Epithelial cell of esophagus (primary cell): Measurements from ENCODE around the gene RBM26.
A peak's percentile ranks its signal among the peaks of the same experiment; 100 is the strongest.

ENCODE experiments used
- DNase-seq: peaks from one replicate; pipeline ENCODE4 v3.0.0; 2010; ENCODE audit warnings: low read depth
- H3K4me3 ChIP-seq: 2 replicates; pipeline ENCODE4 v1.5.1; 2011; ENCODE audit warnings: mild to moderate bottlenecking, low read length, control low read depth
- CTCF ChIP-seq: IDR thresholded peaks from 2 replicates; pipeline ENCODE4 v1.5.1; 2011; ENCODE audit warnings: low read depth, mild to moderate bottlenecking, low read length, control low read depth, inconsistent platforms; ENCODE audit not compliant: insufficient read depth; ENCODE audit errors: missing control alignments

The RBM26 gene, protein sequence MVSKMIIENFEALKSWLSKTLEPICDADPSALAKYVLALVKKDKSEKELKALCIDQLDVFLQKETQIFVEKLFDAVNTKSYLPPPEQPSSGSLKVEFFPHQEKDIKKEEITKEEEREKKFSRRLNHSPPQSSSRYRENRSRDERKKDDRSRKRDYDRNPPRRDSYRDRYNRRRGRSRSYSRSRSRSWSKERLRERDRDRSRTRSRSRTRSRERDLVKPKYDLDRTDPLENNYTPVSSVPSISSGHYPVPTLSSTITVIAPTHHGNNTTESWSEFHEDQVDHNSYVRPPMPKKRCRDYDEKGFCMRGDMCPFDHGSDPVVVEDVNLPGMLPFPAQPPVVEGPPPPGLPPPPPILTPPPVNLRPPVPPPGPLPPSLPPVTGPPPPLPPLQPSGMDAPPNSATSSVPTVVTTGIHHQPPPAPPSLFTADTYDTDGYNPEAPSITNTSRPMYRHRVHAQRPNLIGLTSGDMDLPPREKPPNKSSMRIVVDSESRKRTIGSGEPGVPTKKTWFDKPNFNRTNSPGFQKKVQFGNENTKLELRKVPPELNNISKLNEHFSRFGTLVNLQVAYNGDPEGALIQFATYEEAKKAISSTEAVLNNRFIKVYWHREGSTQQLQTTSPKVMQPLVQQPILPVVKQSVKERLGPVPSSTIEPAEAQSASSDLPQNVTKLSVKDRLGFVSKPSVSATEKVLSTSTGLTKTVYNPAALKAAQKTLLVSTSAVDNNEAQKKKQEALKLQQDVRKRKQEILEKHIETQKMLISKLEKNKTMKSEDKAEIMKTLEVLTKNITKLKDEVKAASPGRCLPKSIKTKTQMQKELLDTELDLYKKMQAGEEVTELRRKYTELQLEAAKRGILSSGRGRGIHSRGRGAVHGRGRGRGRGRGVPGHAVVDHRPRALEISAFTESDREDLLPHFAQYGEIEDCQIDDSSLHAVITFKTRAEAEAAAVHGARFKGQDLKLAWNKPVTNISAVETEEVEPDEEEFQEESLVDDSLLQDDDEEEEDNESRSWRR

DNA sequence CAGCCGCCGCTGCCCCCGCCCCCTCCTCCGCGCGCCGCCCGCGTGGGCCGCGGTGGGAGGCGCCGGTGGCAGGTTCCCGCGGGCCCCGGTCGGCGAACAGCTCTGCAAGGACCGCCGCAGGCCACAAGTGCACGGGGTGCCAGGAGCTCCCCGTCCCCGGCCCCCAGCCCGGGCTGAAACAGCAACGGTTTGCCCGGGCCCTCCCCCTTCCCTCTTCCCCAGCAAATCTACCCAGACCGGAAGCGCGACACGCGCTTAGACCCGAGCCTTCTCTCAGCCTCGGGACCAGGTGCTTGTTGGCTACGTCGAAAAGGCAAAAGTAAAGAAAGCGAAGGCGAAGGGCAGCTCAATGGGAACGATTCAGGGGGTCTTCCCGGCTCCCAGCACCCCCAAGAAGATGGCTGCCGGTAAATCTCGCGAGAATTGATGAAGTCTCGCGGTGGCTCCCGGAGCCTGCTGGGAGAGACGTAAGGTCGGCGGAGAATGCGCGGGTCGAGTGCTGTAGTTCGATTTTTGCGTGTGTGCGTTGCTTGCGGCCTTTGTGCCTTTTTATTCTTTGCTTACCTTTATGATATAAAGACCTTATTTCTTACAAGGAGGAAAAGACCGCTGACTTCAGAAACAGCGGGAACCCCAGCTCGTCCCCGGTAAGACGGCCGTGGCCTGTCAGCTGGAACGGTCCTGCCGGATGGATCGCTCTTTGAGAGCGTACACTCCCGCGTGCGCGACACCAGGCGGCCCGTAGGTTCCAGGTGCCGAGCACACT is at the start of gene RBM26:
Gene RBM26 (minus strand): TSS at position 425 of the 766 bp plus-strand sequence. CDS start 481 bp downstream, outside the sequence.
- DNase-seq: peak; percentile 96
- TF ChIP-seq CTCF: peak; percentile 21
- peak within 1 kb of the TSS; percentile 93 for H3K4me3 ChIP-seq

DNA sequence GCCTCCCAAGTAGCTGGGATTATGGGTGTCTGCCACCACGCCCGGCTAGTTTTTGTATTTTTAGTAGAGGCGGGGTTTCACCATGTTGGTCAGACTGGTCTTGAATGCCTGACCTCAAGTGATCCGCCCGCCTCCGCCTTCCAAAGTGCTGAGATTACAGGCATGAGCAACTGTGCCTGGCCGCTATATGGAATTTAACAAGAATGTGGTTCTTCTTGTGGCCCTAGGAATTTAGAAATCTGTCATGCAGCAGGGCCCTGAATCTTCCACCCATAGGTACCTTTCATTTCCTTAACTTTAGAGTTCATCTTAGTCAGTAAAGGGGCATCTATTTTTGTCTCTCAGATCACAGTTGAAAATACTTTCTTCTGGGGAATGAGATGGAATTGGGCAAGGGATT is 49.3 kb upstream of the RBM26 start:
- DNase-seq: peak; percentile 40
- no peak for TF ChIP-seq CTCF
- H3K4me3 ChIP-seq: no peak overlapping the region

DNA sequence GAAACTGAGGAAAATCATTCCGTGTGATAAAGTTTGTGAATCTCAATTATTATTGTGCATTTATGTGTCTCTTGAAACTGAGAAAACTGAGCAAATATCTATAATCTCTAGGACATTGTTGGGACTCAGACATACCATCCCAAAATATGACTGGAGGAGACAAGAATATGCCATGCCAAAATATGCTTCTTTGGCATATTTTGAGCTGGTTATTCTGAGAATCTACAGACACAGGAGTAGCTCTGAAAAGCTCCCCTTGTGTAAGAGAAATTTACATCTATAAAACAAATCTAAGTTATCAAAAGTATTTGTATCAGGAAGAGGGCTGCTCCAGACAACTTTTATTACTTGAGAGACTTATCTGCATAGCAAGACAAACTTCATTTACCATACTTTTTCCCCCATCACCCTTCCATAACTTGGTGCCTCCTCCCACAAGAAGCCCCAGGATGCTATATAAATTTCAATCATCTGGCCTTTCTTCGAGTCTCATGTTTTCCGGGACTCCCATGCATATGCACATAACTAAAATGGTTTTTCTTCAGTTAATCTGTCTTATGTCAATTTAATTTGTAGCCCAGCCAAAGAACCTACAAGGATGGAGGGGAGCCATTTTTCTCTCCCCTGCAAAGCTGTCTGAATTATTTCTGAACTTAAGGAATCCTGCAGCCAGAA is 46.3 kb upstream of the RBM26 start:
- H3K4me3 ChIP-seq: no peak overlapping the region
- no peak for TF ChIP-seq CTCF

DNA sequence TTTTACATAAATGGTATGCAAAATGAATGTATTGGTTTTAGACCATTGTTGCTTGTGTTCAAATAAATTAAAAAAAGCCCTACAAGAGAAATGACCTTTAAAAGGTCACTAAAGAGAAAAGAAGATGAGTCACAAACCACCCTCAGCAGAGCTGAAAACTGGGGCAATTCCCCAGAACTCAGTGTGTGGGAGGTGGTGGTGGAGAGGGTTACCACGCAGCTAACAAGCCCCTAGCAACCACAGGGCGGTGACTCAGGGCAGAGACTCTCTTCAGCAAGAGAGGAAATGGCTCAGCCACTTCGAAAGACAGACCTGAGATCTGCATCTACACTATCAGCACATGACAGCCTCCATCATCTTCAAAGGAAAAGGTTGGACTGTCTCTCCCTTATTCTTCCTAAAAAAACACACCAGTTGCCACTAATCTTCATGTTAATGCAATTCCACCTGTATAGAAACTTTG is 45.5 kb upstream of the RBM26 start:
- no peak for TF ChIP-seq CTCF
- H3K4me3 ChIP-seq: no peak overlapping the region
- peak; percentile 78 for DNase-seq

More for the DNA sequence above, 46.3 kb upstream of the RBM26 start:
- no peak for DNase-seq

DNA sequence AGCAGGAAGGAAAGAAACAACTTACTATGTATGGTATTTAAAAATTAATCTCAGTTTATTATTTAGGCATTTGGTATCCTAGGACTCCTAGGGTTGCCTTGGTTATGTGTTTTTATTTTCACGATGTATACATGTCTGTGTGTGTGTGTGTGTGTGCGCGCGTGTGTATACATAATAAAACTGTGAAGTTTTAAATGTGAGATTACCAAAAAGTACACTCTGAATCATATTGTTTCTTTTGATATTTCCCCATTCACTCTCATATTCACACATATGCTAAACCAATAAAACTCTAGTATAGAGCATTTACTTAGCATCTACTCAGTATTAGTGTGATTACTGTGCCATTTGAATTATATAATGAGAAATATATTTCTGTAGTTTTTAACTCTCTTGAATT is 44.1 kb upstream of the RBM26 start:
- H3K4me3 ChIP-seq: no peak overlapping the region
- TF ChIP-seq CTCF: no peak

GRCh38 chr13:79448413-79448812 is 42.4 kb upstream of the RBM26 start:
- no peak for DNase-seq
- H3K4me3 ChIP-seq: no peak overlapping the region
- TF ChIP-seq CTCF: no peak

More for the DNA sequence above, 44.1 kb upstream of the RBM26 start:
- no peak for DNase-seq
